Testis (tissue), 5 donors: ENCODE results near the gene RPS3. TPM values are rescaled to one million over a fixed set of nuclear protein-coding genes. Genes with fewer than 3 reads are reported as not detected.

Source experiments
- DNase-seq: peaks from one replicate; pipeline ENCODE4 v3.0.0-alpha.2; 2019
- H3K27ac ChIP-seq, 2 donors: fragments of 200-600 bp; sonication (generic); one replicate each; pipeline ENCODE4 v1.5.1; 2019
- H3K27me3 ChIP-seq: fragments of 200-600 bp; sonication (generic); one replicate; pipeline ENCODE4 v1.5.1; 2019
- H3K36me3 ChIP-seq: fragments of 200-600 bp; sonication (generic); one replicate; pipeline ENCODE4 v1.5.1; 2017; ENCODE audit warnings: low read depth; ENCODE audit errors: missing control alignments
- H3K4me1 ChIP-seq: fragments of 200-600 bp; sonication (generic); one replicate; pipeline ENCODE4 v1.5.1; 2019
- H3K4me3 ChIP-seq, 2 donors: fragments of 200-600 bp; sonication (generic); one replicate each; pipeline ENCODE4 v1.5.1; 2017 to 2019
- H3K9me3 ChIP-seq: fragments of 200-600 bp; sonication (generic); one replicate; pipeline ENCODE4 v1.5.1; 2017
- CTCF ChIP-seq, 3 experiments: fragments of 450-650 bp in 2 of 3; fragments of 200-600 bp in 1 of 3; sonication (generic) in 1 of 3; IDR thresholded peaks; one replicate each; pipeline ENCODE4 v1.5.1; 2016 to 2019; ENCODE audit warnings: antibody characterized with exemption in 3 of 3, mild to moderate bottlenecking in 2 of 3, moderate library complexity in 1 of 3
- POLR2A ChIP-seq: fragments of 450-650 bp; IDR thresholded peaks from one replicate; pipeline ENCODE4 v1.6.1; 2017; ENCODE audit warnings: antibody characterized with exemption, mild to moderate bottlenecking, moderate library complexity
- WGBS, 2 donors: methylation state at CpG; one replicate each; pipeline ENCODE4 v1.1.5; 2018; 5-methylcytosine and 5-hydroxymethylcytosine counted together
- intact Hi-C: fragments of 100-400 bp; cut with DNase I; formaldehyde crosslinking; loops from one replicate; pipeline ENCODE4 v1.15.1; 2023; ENCODE audit warnings: low total_unique reads
- long read RNA-seq, 2 donors: transcript quantifications; one replicate each; lab custom pipeline, GENCODE V29; 2026
- polyA plus RNA-seq: library from polyadenylated mRNA; stranded (reverse); fragments of 350-450 nt; fragmentation: Illumina TruSeq; extraction: RNeasy Lipid Tissue Mini Kit (QIAGEN cat#74804); gene quantifications from one replicate; pipeline ENCODE4 v1.2.3, GENCODE V29; 2014; ENCODE audit warnings: low read depth, low replicate concordance; ENCODE audit not compliant: insufficient read depth
- total RNA-seq, 2 donors: library from RNA; depleted of rRNA; stranded (reverse); fragments of >200 nt; gene quantifications; one replicate each; pipeline ENCODE4 v1.2.3, GENCODE V29; 2016

RPS3 gene
- 100 to 1,000 TPM; 464 to 925 TPM for total RNA-seq
- 1,294 TPM for polyA plus RNA-seq
- long read RNA-seq, donor 1, transcript RPS3-209 (7 exons, 1,306 nt) = minor isoform, 23 of 2,023 reads
- long read RNA-seq, donor 1, transcript RPS3-214 (4 exons, 1,878 nt) = minor isoform, 11 of 2,023 reads
- long read RNA-seq, donor 1, transcript RPS3-203 (6 exons, 866 nt) = minor isoform, 92 of 2,023 reads
- long read RNA-seq, donor 1, transcript RPS3-217 (7 exons, 2,097 nt) = major isoform, 1,365 of 2,023 reads
- long read RNA-seq, donor 1, partial matches to known transcripts = 456 of 2,023 reads
- long read RNA-seq, donor 1, other reads (novel, unspliced or antisense) = 69 of 2,023 reads
- long read RNA-seq, donor 2, transcript RPS3-203 (6 exons, 866 nt) = minor isoform, 52 of 1,567 reads
- long read RNA-seq, donor 2, transcript RPS3-214 (4 exons, 1,878 nt) = minor isoform, 7 of 1,567 reads
- long read RNA-seq, donor 2, transcript RPS3-209 (7 exons, 1,306 nt) = minor isoform, 5 of 1,567 reads
- long read RNA-seq, donor 2, transcript RPS3-217 (7 exons, 2,097 nt) = major isoform, 910 of 1,567 reads
- long read RNA-seq, donor 2, partial matches to known transcripts = 553 of 1,567 reads
- long read RNA-seq, donor 2, other reads (novel, unspliced or antisense) = 33 of 1,567 reads

- TF ChIP-seq CTCF (IDR thresholded peaks at IDR 0.05) (peak in 2 of 3 experiments; percentile 19 to 43), POLR2A (peak; percentile 87)
- Histone ChIP-seq H3K36me3 (no peaks in the 10 kb centered on the region), H3K27ac (peak within 1 kb of the TSS; percentile 86 to 97), H3K4me1 (peaks cover 17% of the 10 kb centered on the region), H3K4me3 (peak within 1 kb of the TSS; percentile 90 to 99), H3K27me3 (no peaks in the 10 kb centered on the region), H3K9me3 (no peaks in the 10 kb centered on the region)
- intact Hi-C loops = no loop called here
- WGBS, 2 donors = 0 to 1% methylated on average over 27 to 55 of the region's 55 CpGs
- peak; percentile 98 for DNase-seq
Measured at GRCh38 chr11:75399344-75400145, at the start of gene RPS3. Gene RPS3 (plus strand): TSS chr11:75399518. CDS start chr11:75399548, 30 bp downstream.

GRCh38 chr11:75349521-75350116 is 49.7 kb upstream of the RPS3 start:
- WGBS, 2 donors = 33 to 68% methylated on average over 1 to 4 of the region's 4 CpGs
- Histone ChIP-seq H3K27me3 (no peaks in the 10 kb centered on the region), H3K27ac (peak overlapping the region; percentile 64 to 90), H3K36me3 (no peaks in the 10 kb centered on the region), H3K4me3 (no peak overlapping the region), H3K9me3 (no peaks in the 10 kb centered on the region), H3K4me1 (peaks cover 43% of the 10 kb centered on the region)
- DNase-seq = no peak
- no peak for TF ChIP-seq POLR2A
- no peak for TF ChIP-seq CTCF (IDR thresholded peaks at IDR 0.05)
- intact Hi-C loops = no loop called here

- WGBS, 2 donors = 52 to 54% methylated on average over 9 of the region's 9 CpGs
Measured at GRCh38 chr11:75350122-75350742, 49.1 kb upstream of the RPS3 start.

More at GRCh38 chr11:75350122-75350742, 49.1 kb upstream of the RPS3 start:
- Histone ChIP-seq H3K27ac (peak overlapping the region; percentile 64 to 90), H3K4me1 (peaks cover 38% of the 10 kb centered on the region), H3K27me3 (no peaks in the 10 kb centered on the region), H3K4me3 (peak overlapping the region; percentile 60 to 72), H3K36me3 (no peaks in the 10 kb centered on the region), H3K9me3 (no peaks in the 10 kb centered on the region)
- TF ChIP-seq POLR2A (no peak), CTCF (IDR thresholded peaks at IDR 0.05) (no peak)
- DNase-seq = no peak
- intact Hi-C loops = no loop called here
